PC-3 (cell line): ENCODE data around the gene TOPORS. TPM values are rescaled to one million over a fixed set of nuclear protein-coding genes. Genes with fewer than 3 reads are reported as not detected.

ENCODE experiments used
- ATAC-seq: fragments of 200-7000 bp; cut with Tn5 transposase; 2 replicates; pipeline ENCODE4 v1.9.1; 2020; ENCODE audit warnings: mild to moderate bottlenecking, moderate library complexity
- BruUV-seq: library from RNA; stranded (reverse); fragments of 400-500 nt; replicated peaks from 2 replicates; lab custom pipeline; 2021; lab: Mats Ljungman, UMichigan
- CTCF ChIA-PET: fragments of 300-600 bp; sonication (Branson Sonifier 250); formaldehyde crosslinking; loops from one replicate; lab custom pipeline; 2022; ENCODE audit warnings: antibody characterized with exemption; lab: Charles Lee
- POLR2A ChIA-PET: fragments of 300-600 bp; sonication (Branson Sonifier 250); formaldehyde crosslinking; loops from one replicate; lab custom pipeline; 2022; ENCODE audit warnings: antibody characterized with exemption; ENCODE audit not compliant: unreplicated experiment; lab: Charles Lee
- DNase-seq: peaks from one replicate; pipeline ENCODE4 v3.0.0-alpha.2; 2015
- H2AFZ ChIP-seq: fragments of 300-600 bp; sonication (generic); 2 replicates; pipeline ENCODE4 v1.6.0; 2016; ENCODE audit warnings: antibody characterized with exemption, low read length
- H3F3A ChIP-seq: fragments of 300-600 bp; sonication (generic); one replicate; pipeline ENCODE4 v1.6.0; 2017; ENCODE audit warnings: antibody characterized with exemption, low read length, control low read depth, mild to moderate bottlenecking; ENCODE audit not compliant: unreplicated experiment
- H3K27ac ChIP-seq: fragments of 300-600 bp; sonication (generic); 2 replicates; pipeline ENCODE4 v1.5.1; 2016; ENCODE audit warnings: mild to moderate bottlenecking, low read length
- H3K27me3 ChIP-seq: fragments of 300-600 bp; sonication (generic); 2 replicates; pipeline ENCODE4 v1.6.1; 2016; ENCODE audit warnings: low read length, mixed read lengths
- H3K36me3 ChIP-seq: fragments of 300-600 bp; sonication (generic); 2 replicates; pipeline ENCODE4 v1.6.1; 2016; ENCODE audit warnings: low read depth, mixed run types, low read length, mixed read lengths
- H3K4me1 ChIP-seq: fragments of 300-600 bp; sonication (generic); 2 replicates; pipeline ENCODE4 v1.5.1; 2016; ENCODE audit warnings: low read length; ENCODE audit not compliant: insufficient read depth
- H3K4me2 ChIP-seq: fragments of 300-600 bp; sonication (generic); 2 replicates; pipeline ENCODE4 v1.6.0; 2016; ENCODE audit warnings: low read length
- H3K4me3 ChIP-seq: fragments of 300-600 bp; sonication (generic); 2 replicates; pipeline ENCODE4 v1.5.1; 2016; ENCODE audit warnings: mild to moderate bottlenecking, low read length, mixed read lengths
- H3K79me2 ChIP-seq: fragments of 300-600 bp; sonication (generic); 2 replicates; pipeline ENCODE4 v1.6.1; 2017; ENCODE audit warnings: low read length, mixed read lengths
- H3K9ac ChIP-seq: fragments of 300-600 bp; sonication (generic); 2 replicates; pipeline ENCODE4 v1.6.0; 2016; ENCODE audit warnings: mild to moderate bottlenecking, low read length
- H3K9me2 ChIP-seq: fragments of 300-600 bp; sonication (generic); replicated peaks from 2 replicates; pipeline ENCODE4 v1.6.1; 2016; ENCODE audit warnings: mixed run types, low read length, mixed read lengths
- H3K9me3 ChIP-seq: fragments of 300-600 bp; sonication (generic); 2 replicates; pipeline ENCODE4 v1.6.1; 2016; ENCODE audit warnings: low read length, mixed read lengths
- H4K20me1 ChIP-seq: fragments of 300-600 bp; sonication (generic); 2 replicates; pipeline ENCODE4 v1.6.1; 2016; ENCODE audit warnings: low read length, mixed read lengths
- EZH2 ChIP-seq: fragments of 300-600 bp; sonication (generic); IDR thresholded peaks from one replicate; pipeline ENCODE4 v1.6.1; 2017; ENCODE audit warnings: antibody characterized with exemption, mild to moderate bottlenecking, low read length; ENCODE audit not compliant: unreplicated experiment
- EZH2phosphoT487 ChIP-seq: fragments of 300-600 bp; sonication (generic); IDR thresholded peaks from 2 replicates; pipeline ENCODE4 v1.6.1; 2018; ENCODE audit warnings: mild to moderate bottlenecking, antibody characterized with exemption, low read length, borderline replicate concordance
- intact Hi-C: fragments of 100-400 bp; cut with micrococcal nuclease; formaldehyde crosslinking; loops from 2 replicates; pipeline ENCODE4 v1.9.0; 2023
- total RNA-seq: library from RNA; depleted of rRNA; stranded (reverse); fragments of >200 nt; gene quantifications from 2 replicates; pipeline ENCODE4 v1.2.3, GENCODE V29; 2014
- TF ChIP-seq, protein P1 (sequence below): fragments of 300-600 bp; sonication (generic); conservative IDR thresholded peaks from 2 replicates; pipeline ENCODE4 v1.5.1; 2017; ENCODE audit warnings: antibody characterized with exemption, low read depth, mild to moderate bottlenecking, low read length

The TOPORS gene
- total RNA-seq, 1 experiment from 2014 or later, result 11.4 TPM

DNA sequence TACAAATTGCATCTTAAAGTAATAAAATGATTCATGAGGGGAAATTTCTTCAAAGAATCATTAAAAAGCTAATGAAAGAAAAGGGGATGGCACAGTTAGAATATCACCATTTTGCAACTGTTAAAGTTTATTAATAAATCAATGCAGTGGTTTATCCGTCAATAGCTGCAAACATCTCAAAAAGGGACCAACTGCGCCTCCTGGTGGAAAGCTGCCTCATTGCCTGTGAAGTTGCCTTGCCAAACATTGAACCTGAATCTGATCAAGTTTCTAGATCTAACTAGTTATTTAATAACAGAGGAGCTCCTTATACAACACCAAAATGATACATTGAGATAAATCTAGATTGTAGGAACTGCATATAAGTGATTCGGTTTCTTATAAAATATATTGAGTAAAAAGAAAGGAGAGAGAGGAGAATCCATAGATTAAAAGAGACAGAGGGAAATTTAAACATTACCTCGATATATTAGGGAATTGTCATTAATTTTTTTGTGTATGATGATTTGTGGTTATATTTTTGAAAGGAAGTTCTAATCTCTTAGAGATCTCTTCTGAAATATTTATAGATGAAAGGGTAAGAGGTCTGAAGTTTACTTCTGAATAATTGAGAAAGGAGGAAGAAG is 27.4 kb upstream of the TOPORS start:
- no peak for ATAC-seq
- Histone ChIP-seq H3K4me3 (no peak overlapping the region), H3K79me2 (no peaks in the 10 kb centered on the region), H3K36me3 (no peaks in the 10 kb centered on the region), H3K9me2 (no peaks in the 10 kb centered on the region), H3K27ac (no peak overlapping the region), H3K9ac (no peak overlapping the region), H3K4me1 (no peaks in the 10 kb centered on the region; the same call in 1 of the 2 replicates), H2AFZ (no peak overlapping the region), H3K4me2 (no peak overlapping the region), H3F3A (no peaks in the 10 kb centered on the region), H4K20me1 (no peaks in the 10 kb centered on the region), H3K27me3 (no peaks in the 10 kb centered on the region), H3K9me3 (no peaks in the 10 kb centered on the region)
- TF ChIP-seq, protein P1, sequence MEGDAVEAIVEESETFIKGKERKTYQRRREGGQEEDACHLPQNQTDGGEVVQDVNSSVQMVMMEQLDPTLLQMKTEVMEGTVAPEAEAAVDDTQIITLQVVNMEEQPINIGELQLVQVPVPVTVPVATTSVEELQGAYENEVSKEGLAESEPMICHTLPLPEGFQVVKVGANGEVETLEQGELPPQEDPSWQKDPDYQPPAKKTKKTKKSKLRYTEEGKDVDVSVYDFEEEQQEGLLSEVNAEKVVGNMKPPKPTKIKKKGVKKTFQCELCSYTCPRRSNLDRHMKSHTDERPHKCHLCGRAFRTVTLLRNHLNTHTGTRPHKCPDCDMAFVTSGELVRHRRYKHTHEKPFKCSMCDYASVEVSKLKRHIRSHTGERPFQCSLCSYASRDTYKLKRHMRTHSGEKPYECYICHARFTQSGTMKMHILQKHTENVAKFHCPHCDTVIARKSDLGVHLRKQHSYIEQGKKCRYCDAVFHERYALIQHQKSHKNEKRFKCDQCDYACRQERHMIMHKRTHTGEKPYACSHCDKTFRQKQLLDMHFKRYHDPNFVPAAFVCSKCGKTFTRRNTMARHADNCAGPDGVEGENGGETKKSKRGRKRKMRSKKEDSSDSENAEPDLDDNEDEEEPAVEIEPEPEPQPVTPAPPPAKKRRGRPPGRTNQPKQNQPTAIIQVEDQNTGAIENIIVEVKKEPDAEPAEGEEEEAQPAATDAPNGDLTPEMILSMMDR, result peak; percentile 86
- no peak for TF ChIP-seq EZH2phosphoT487
- intact Hi-C loops, result loop anchor here (1.0 kb wide), 1 partner anchor 202 kb away; no protein-coding TSS in a partner anchor
- CTCF ChIA-PET, result interaction anchor here (0.5 to 2.7 kb wide), 4 partner anchors 11 to 204 kb away, joined by 3 to 22 read pairs (median 4); no protein-coding TSS in a partner anchor
- peak; percentile 67 for DNase-seq
- no TSS peak for BruUV-seq
- POLR2A ChIA-PET, result no interaction called here

DNA sequence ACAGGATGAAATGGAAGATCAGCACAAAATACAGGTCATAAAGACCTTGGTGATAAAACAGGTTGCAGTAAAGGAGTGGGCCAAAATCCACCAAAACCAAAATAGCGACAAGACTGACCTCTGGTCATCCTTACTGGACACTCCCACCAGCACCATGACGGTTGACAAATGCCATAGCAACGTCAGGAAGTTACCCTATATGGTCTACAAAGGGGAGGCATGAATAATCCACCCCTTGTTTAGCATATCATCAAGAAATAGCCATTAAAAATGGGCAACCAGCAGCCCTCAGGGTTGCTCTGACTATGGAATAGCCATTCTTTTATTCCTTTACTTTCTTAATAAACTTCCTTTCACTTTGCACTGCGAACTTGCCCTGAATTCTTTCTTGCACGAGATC is 26.6 kb upstream of the TOPORS start:
- CTCF ChIA-PET, result interaction anchor here (2.7 kb wide), 1 partner anchor 200 kb away, joined by 22 read pairs; no protein-coding TSS in a partner anchor

GRCh38 chr9:32577316-32577715 is 24.9 kb upstream of the TOPORS start:
- DNase-seq (no peak), ATAC-seq (no peak)
- peaks cover 6% of the 10 kb centered on the region for H3K4me1 ChIP-seq
- no peak overlapping the region for H3K27ac ChIP-seq
- H3K9me2 ChIP-seq, result no peaks in the 10 kb centered on the region
- ChIA-PET CTCF (no interaction called here), POLR2A (no interaction called here)
- no peak overlapping the region for H3K4me3 ChIP-seq
- peaks cover 3% of the 10 kb centered on the region for H3F3A ChIP-seq
- H3K9me3 ChIP-seq, result no peaks in the 10 kb centered on the region
- peaks cover 6% of the 10 kb centered on the region for H3K79me2 ChIP-seq
- no peaks in the 10 kb centered on the region for H3K27me3 ChIP-seq
- H2AFZ ChIP-seq, result no peak overlapping the region
- BruUV-seq, result no TSS peak
- TF ChIP-seq EZH2phosphoT487 (no peak), EZH2 (no peak)
- TF ChIP-seq, protein P1, result no peak
- no peaks in the 10 kb centered on the region for H3K36me3 ChIP-seq
- H3K4me2 ChIP-seq, result no peak overlapping the region
- no peak overlapping the region for H3K9ac ChIP-seq
- intact Hi-C loops, result no loop called here
- H4K20me1 ChIP-seq, result no peaks in the 10 kb centered on the region

More for the DNA sequence above, 26.6 kb upstream of the TOPORS start:
- TF ChIP-seq EZH2phosphoT487 (no peak), EZH2 (no peak)
- TF ChIP-seq, protein P1, result no peak
- Histone ChIP-seq H4K20me1 (no peaks in the 10 kb centered on the region), H3K4me2 (no peak overlapping the region), H3F3A (peaks cover 3% of the 10 kb centered on the region), H3K9ac (no peak overlapping the region), H3K4me1 (no peaks in the 10 kb centered on the region; the same call in 1 of the 2 replicates), H3K36me3 (no peaks in the 10 kb centered on the region), H3K4me3 (no peak overlapping the region), H3K9me3 (no peaks in the 10 kb centered on the region), H2AFZ (no peak overlapping the region), H3K27ac (no peak overlapping the region), H3K27me3 (no peaks in the 10 kb centered on the region), H3K9me2 (no peaks in the 10 kb centered on the region), H3K79me2 (no peaks in the 10 kb centered on the region)
- intact Hi-C loops, result loop anchor here (1.0 kb wide), 1 partner anchor 201 kb away; no protein-coding TSS in a partner anchor
- DNase-seq, result no peak
- no peak for ATAC-seq
- POLR2A ChIA-PET, result no interaction called here
- no TSS peak for BruUV-seq
